Uterus (tissue), 2 donors: ENCODE data around the gene COL5A2.

ENCODE experiments used
- CTCF ChIP-seq, 4 experiments: fragments of 200-600 bp in 2 of 4; fragments of 450-650 bp in 2 of 4; sonication (generic) in 2 of 4; IDR thresholded peaks; one replicate each; pipeline ENCODE4 v1.5.1; 2016 to 2019; ENCODE audit warnings: antibody characterized with exemption in 4 of 4, mild to moderate bottlenecking in 2 of 4, moderate library complexity in 1 of 4
- POLR2A ChIP-seq, 2 donors: fragments of 450-650 bp; IDR thresholded peaks; one replicate each; pipeline ENCODE4 v1.6.1; 2016; ENCODE audit warnings: antibody characterized with exemption in 2 of 2, mild to moderate bottlenecking in 1 of 2, moderate library complexity in 1 of 2

- TF ChIP-seq CTCF (IDR thresholded peaks at IDR 0.05) (no peak), POLR2A (IDR thresholded peaks at IDR 0.05) (no peak)
Observed at GRCh38 chr2:189192766-189193165, 13.2 kb upstream of the COL5A2 start.
